Muscle layer of colon (tissue), 2 donors: ENCODE data around the gene MRPS27.

ENCODE experiments used
- H3K27ac ChIP-seq: one replicate; pipeline ENCODE4 v1.7.0; 2013; ENCODE audit warnings: low read depth, mild to moderate bottlenecking, low read length, moderate library complexity
- H3K27me3 ChIP-seq, 2 donors: one replicate each; pipeline ENCODE4 v1.7.0; 2013; ENCODE audit warnings: low read length in 2 of 2, mild to moderate bottlenecking in 2 of 2; ENCODE audit not compliant: insufficient read depth in 2 of 2, control insufficient read depth in 1 of 2
- H3K36me3 ChIP-seq: one replicate; pipeline ENCODE4 v1.7.0; 2013; ENCODE audit warnings: mild to moderate bottlenecking, low read length; ENCODE audit not compliant: insufficient read depth
- H3K4me1 ChIP-seq: one replicate; pipeline ENCODE4 v1.7.0; 2013; ENCODE audit warnings: mild to moderate bottlenecking, low read length; ENCODE audit not compliant: insufficient read depth
- H3K4me3 ChIP-seq, 2 donors: one replicate each; pipeline ENCODE4 v1.7.0; 2013; ENCODE audit warnings: low read length in 2 of 2, low read depth in 1 of 2, mild to moderate bottlenecking in 1 of 2, moderate library complexity in 1 of 2
- H3K9ac ChIP-seq: one replicate; pipeline ENCODE4 v1.7.0; 2013; ENCODE audit warnings: low read length
- H3K9me3 ChIP-seq: one replicate; pipeline ENCODE4 v1.7.0; 2013; ENCODE audit warnings: mild to moderate bottlenecking, low read length
- donor health status: abdominal sarcoma.
- donor health status: Adenocarcinoma of cecum.

The MRPS27 gene

GRCh38 chr5:72226950-72227349 lies 93.1 kb downstream of the MRPS27 start:
- Histone ChIP-seq H3K9ac (no peak overlapping the region), H3K4me3 (no peak overlapping the region), H3K27me3 (no peaks in the 10 kb centered on the region), H3K36me3 (peaks cover 27% of the 10 kb centered on the region), H3K9me3 (no peaks in the 10 kb centered on the region), H3K4me1 (no peaks in the 10 kb centered on the region), H3K27ac (no peak overlapping the region)

DNA sequence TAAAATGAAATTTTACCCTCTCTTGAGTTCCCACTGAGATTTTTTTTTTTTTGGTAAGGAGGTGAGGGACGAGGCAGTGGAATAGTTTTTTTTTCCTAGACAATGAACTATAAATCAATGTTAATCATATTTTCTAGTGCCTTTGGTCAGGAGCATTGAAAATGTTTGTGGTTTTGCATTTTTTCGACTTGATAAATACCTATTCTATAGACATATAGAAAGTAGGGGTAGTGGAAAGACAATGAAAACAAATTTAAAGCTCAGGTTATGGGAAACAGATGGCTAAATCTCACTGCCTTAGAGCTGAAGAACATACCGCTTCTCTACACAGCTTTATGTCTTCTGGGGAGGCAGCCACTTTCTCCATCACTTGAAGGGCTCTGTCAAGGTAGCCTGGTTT lies 94.3 kb downstream of the MRPS27 start:
- no peaks in the 10 kb centered on the region for H3K9me3 ChIP-seq
- H3K36me3 ChIP-seq = peaks cover 36% of the 10 kb centered on the region
- H3K9ac ChIP-seq = no peak overlapping the region
- H3K4me1 ChIP-seq = no peaks in the 10 kb centered on the region
- H3K27me3 ChIP-seq = no peaks in the 10 kb centered on the region
- H3K4me3 ChIP-seq = no peak overlapping the region
- H3K27ac ChIP-seq = no peak overlapping the region

- H3K36me3 ChIP-seq = peaks cover 44% of the 10 kb centered on the region
- no peak overlapping the region for H3K9ac ChIP-seq
- no peak overlapping the region for H3K27ac ChIP-seq
- H3K9me3 ChIP-seq = no peaks in the 10 kb centered on the region
- no peaks in the 10 kb centered on the region for H3K4me1 ChIP-seq
- H3K4me3 ChIP-seq = no peak overlapping the region
- no peaks in the 10 kb centered on the region for H3K27me3 ChIP-seq
Measured at GRCh38 chr5:72224946-72225463, 95.0 kb downstream of the MRPS27 start.

DNA sequence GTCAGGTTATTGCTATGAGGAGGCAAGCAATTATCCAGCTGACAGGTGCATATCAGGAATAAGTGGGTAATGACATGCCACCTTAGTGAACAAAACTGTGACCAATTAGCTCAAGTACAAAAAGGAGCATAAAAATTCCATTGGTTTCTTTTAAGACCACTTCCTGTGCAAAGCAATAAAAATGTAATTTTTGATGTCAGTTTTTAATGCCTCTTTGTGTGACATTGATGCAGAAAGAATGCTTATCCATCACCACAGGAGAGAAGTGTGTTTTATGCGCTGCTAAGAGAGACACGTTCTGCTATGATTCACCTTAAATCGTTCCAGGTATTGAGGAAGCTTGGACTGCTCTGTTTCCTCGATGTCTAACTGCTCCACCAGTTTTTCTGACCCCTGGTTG lies 96.7 kb downstream of the MRPS27 start:
- no peak overlapping the region for H3K9ac ChIP-seq
- H3K4me3 ChIP-seq = no peak overlapping the region
- H3K27ac ChIP-seq = no peak overlapping the region
- H3K9me3 ChIP-seq = no peaks in the 10 kb centered on the region
- H3K27me3 ChIP-seq = no peaks in the 10 kb centered on the region
- H3K36me3 ChIP-seq = peaks cover 58% of the 10 kb centered on the region
- no peaks in the 10 kb centered on the region for H3K4me1 ChIP-seq

DNA sequence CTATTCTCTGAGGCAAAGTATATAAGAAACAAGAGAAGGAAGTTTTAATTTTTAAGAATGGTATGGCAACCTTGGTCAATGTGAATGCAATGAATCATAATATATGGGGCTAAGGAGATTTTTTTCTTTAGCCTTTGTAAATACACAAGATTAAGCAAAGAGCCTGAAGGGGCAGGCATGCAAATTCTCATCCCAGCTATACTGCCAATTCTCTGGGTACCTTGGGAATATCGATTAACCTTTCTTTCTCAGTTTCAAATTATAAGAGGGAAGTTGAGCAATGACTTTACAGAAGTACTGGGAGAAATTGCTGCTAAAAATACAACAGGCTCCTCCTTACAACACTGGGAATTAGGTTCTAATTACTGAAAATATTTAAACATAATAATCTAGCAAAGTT lies 97.5 kb downstream of the MRPS27 start:
- Histone ChIP-seq H3K36me3 (peaks cover 59% of the 10 kb centered on the region), H3K9me3 (no peaks in the 10 kb centered on the region), H3K4me3 (no peak overlapping the region), H3K4me1 (no peaks in the 10 kb centered on the region), H3K9ac (no peak overlapping the region), H3K27ac (no peak overlapping the region), H3K27me3 (no peaks in the 10 kb centered on the region)

DNA sequence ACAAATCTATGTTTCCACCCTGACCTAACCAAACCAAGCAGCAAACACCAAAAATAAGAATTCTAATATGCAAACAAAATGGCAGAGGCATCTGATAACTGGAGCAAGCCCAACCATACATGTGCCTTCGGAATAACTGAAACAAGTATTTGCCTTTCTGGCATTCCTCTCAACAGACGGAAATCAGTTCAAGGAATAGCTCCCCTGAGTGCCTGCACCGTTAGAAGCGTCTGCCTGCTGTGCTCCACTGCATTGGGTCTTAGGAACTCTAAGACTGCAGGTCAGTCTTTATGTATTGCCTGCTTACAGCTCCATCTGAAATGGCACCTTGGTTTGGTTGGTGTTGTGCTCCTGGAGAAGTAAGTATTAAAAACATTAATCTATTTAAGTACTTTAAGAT lies 98.5 kb downstream of the MRPS27 start:
- Histone ChIP-seq H3K4me3 (no peak overlapping the region), H3K4me1 (no peaks in the 10 kb centered on the region), H3K27me3 (no peaks in the 10 kb centered on the region), H3K9ac (no peak overlapping the region), H3K36me3 (peaks cover 59% of the 10 kb centered on the region), H3K27ac (no peak overlapping the region), H3K9me3 (no peaks in the 10 kb centered on the region)

DNA sequence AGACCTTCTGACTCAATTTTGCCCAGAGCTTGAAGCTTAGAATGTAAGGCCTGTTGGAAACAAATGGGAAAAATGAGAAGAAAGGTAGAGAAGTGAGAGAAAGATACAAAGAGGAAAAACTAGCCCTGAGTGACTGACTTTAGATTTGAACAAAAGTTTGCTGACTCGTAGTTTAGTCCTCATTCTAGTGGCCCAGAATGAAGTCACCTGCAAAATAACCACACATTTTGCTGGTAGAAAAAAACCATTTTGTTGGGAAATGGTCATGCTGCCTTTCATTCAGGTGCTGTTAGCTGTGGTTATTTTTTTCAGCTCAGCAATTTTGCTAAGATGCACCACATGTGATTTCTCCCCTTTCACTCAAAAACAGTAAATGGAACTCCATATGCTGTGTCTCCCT lies 98.9 kb downstream of the MRPS27 start:
- H3K9ac ChIP-seq = no peak overlapping the region
- H3K4me3 ChIP-seq = no peak overlapping the region
- no peak overlapping the region for H3K27ac ChIP-seq
- no peaks in the 10 kb centered on the region for H3K27me3 ChIP-seq
- no peaks in the 10 kb centered on the region for H3K4me1 ChIP-seq
- peaks cover 57% of the 10 kb centered on the region for H3K36me3 ChIP-seq
- no peaks in the 10 kb centered on the region for H3K9me3 ChIP-seq

GRCh38 chr5:72216756-72217155 lies 103.3 kb downstream of the MRPS27 start:
- Histone ChIP-seq H3K36me3 (peaks cover 30% of the 10 kb centered on the region), H3K27me3 (no peaks in the 10 kb centered on the region), H3K27ac (no peak overlapping the region), H3K9ac (no peak overlapping the region), H3K4me1 (no peaks in the 10 kb centered on the region), H3K4me3 (no peak overlapping the region), H3K9me3 (no peaks in the 10 kb centered on the region)

DNA sequence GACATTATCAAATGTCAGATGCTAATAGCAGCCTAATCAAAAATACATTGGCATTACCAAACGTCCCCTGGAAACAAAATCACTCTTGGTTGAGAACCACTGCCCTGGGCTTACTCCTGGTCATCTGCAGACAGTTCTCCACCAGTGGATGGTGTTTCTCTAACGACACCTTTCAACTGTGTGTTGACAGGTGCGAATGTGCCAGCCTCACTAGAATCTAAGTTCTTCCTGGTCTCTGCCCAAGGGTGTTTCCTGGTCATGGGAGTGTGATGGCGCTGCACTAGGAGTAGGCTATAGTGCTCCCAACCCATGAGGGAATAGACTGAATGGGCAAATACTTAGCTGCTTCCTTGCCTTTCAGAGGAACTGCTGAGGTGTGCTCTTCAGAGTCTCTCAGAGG lies 105.9 kb downstream of the MRPS27 start:
- peaks cover 9% of the 10 kb centered on the region for H3K4me1 ChIP-seq
- no peak overlapping the region for H3K9ac ChIP-seq
- H3K27me3 ChIP-seq = no peaks in the 10 kb centered on the region
- no peak overlapping the region for H3K4me3 ChIP-seq
- no peaks in the 10 kb centered on the region for H3K9me3 ChIP-seq
- peaks cover 8% of the 10 kb centered on the region for H3K36me3 ChIP-seq
- no peak overlapping the region for H3K27ac ChIP-seq

DNA sequence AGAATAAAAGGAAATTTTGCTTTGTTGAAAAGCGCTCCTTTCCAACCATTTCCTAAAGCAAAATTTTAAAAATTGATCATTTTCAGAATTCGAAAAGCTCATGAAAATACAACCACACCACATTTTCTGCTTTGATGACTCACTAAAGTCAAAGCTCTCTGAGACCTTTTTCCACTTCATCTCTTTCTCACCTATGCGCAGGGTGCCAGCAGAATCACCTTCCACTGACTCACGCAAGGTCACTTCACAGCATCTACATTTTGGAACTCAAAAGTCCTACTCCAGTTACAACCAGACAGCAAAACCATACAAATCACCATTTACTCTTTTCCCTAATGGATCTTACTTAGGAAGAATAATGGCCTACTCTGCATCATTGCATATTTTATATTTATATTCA lies 106.6 kb downstream of the MRPS27 start:
- H3K36me3 ChIP-seq = peaks cover 2% of the 10 kb centered on the region
- no peak overlapping the region for H3K4me3 ChIP-seq
- peaks cover 9% of the 10 kb centered on the region for H3K4me1 ChIP-seq
- H3K9me3 ChIP-seq = no peaks in the 10 kb centered on the region
- no peak overlapping the region for H3K27ac ChIP-seq
- H3K9ac ChIP-seq = no peak overlapping the region
- no peaks in the 10 kb centered on the region for H3K27me3 ChIP-seq

- Histone ChIP-seq H3K9me3 (no peaks in the 10 kb centered on the region), H3K9ac (no peak overlapping the region), H3K36me3 (no peaks in the 10 kb centered on the region), H3K27me3 (no peaks in the 10 kb centered on the region), H3K4me1 (peaks cover 9% of the 10 kb centered on the region), H3K27ac (no peak overlapping the region), H3K4me3 (no peak overlapping the region)
Measured at GRCh38 chr5:72212171-72212570, 107.9 kb downstream of the MRPS27 start.

DNA sequence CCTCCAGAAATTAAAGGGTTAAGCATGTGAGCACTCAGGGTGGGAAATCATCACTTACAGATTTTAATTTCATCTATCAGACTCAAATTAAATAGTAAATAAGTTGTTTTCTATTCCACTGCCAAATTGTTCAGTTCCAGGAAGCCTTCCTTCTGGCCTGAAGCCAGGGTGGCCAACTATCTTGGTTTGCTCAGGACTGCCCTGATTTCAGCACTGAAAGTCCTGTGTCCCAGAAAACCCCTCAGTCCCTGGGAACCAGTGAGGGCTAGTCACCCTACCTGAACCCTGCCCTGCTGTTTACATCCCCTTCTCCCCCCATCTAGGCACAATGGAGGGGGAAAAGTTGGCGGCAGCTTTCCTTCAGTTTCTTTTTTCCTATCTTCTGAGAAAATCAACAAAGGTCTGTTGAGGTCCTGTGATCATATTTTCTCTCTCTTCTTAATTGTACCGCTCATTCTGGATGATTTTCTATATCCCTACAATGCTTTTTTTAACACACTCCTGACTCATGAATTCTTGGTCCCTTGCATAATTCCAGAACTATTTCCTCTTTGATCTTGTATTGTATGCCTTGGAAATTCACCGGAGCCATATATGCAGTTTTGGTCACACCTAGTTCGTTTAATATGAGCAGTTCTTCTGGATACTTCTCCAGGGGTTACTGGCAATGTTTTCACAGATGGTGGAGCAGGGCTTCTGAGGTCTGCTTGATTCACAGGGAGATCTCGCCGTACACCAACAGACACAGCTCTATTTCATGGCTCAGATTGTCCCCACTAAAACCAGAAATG lies 109.0 kb downstream of the MRPS27 start:
- no peaks in the 10 kb centered on the region for H3K36me3 ChIP-seq
- H3K9ac ChIP-seq = no peak overlapping the region
- peaks cover 9% of the 10 kb centered on the region for H3K4me1 ChIP-seq
- H3K27me3 ChIP-seq = no peaks in the 10 kb centered on the region
- no peaks in the 10 kb centered on the region for H3K9me3 ChIP-seq
- H3K4me3 ChIP-seq = no peak overlapping the region
- no peak overlapping the region for H3K27ac ChIP-seq
